ENCODE measurements around the gene AKIRIN1.
"Not testable (repeated sequence)": the region's sequence is repeated elsewhere in the genome, so short reads cannot be mapped to it uniquely, and the experiment has no call there.

Gene AKIRIN1

DNA sequence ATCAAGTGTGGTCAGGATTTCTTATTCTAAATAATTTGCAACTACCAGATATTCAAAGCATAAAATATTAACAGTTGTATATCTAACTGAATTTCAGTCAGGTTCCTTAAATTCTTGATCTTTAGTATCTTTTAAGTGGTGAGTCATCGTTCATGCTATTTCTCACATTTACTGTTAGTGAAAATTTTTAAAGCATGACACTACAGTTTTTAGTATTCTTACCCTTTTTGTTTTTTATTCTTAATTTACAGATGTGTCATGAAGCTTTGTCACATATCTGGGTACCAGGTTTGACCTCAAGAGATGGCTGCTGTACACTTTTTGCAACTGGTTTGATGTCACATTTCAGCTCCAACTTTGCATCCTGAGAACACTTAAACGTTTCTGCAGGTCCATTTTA, 12.7 kb downstream of the AKIRIN1 start:
- no peaks in the 10 kb centered on the region for H3K27me3 ChIP-seq (ENCODE audit: insufficient read depth, low read length)
- no peaks in the 10 kb centered on the region for H3K4me1 ChIP-seq (ENCODE audit: insufficient read depth, low read length)
- H3K36me3 ChIP-seq (ENCODE audit: insufficient read depth, low read length): peaks cover 93% of the 10 kb centered on the region
- H3K9me3 ChIP-seq (ENCODE audit: low read length): no peaks in the 10 kb centered on the region
- no peak overlapping the region for H2AFZ ChIP-seq (ENCODE audit: low read depth, low read length)
- no peak overlapping the region for H3K4me3 ChIP-seq (ENCODE audit: low read length)

DNA sequence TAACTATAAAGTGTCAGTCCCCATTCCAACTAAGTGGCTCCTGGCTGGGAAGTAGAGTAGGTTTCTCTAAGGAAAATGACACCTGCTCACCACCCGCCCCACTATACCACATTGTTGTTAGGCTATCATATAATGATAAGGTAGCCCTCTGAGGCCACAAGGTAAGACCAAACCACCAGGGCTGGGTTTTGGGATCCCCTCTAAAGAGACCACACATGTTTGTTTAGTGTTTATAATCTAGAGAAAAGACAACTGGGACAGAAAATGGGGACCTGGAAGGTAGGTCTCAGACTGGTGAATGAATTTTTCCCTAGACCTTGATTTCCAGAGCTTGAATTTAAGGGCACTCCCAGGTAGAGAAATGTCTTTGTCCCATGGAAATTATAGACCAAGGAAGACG, 15.2 kb downstream of the AKIRIN1 start:
- Histone ChIP-seq H3K9me3 (ENCODE audit: low read length) (no peaks in the 10 kb centered on the region), H3K4me1 (ENCODE audit: insufficient read depth, low read length) (no peaks in the 10 kb centered on the region), H2AFZ (ENCODE audit: low read depth, low read length) (no peak overlapping the region), H3K36me3 (ENCODE audit: insufficient read depth, low read length) (peaks cover 82% of the 10 kb centered on the region), H3K4me3 (ENCODE audit: low read length) (no peak overlapping the region), H3K27me3 (ENCODE audit: insufficient read depth, low read length) (no peaks in the 10 kb centered on the region)

DNA sequence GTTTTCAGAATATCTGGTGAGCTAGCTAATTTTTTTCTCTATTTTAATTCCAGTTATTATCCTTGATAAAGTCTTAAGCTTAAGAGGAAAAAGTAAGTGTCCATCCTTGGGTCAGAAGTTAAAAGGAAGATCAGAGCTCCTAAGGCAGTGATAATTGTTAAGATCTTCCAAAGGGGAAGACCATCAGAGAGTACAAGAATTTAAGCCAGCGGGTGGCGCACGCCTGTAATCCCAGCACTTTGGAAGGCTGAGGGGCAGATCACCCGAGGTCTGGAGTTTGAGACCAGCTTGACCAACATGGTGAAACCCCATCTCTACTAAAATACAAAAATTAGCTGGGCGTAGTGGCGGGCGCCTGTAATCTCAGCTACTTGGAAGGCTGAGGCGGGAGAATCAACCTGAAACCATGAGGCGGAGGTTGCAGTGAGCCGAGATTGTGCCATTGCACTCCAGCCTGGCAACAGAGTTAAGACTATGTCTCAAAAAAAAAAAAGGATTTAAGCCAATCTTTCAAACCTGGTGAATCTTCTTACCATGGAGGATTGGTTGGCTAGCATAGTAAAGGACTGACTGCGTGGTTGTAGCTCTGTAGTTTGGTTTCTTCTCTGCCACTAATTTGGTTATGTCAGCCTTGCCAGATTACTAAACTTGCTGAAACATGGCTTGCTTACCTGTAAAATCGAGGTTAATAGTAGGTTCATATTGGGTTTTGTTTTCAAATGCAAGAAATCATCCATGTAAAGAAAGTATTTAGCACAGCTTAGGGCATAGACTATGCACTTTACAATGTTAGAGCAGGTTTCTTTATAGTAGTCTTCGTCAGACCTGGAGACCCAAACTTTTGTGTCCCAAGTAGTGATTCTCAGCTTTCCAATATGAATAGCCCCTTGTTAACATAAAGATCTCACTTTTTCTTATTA, 15.9 kb downstream of the AKIRIN1 start:
- H3K4me1 ChIP-seq (ENCODE audit: insufficient read depth, low read length): no peaks in the 10 kb centered on the region
- H3K9me3 ChIP-seq (ENCODE audit: low read length): no peaks in the 10 kb centered on the region
- no peak overlapping the region for H3K4me3 ChIP-seq (ENCODE audit: low read length)
- H3K27me3 ChIP-seq (ENCODE audit: insufficient read depth, low read length): no peaks in the 10 kb centered on the region
- H2AFZ ChIP-seq (ENCODE audit: low read depth, low read length): no peak overlapping the region
- peaks cover 78% of the 10 kb centered on the region for H3K36me3 ChIP-seq (ENCODE audit: insufficient read depth, low read length)

DNA sequence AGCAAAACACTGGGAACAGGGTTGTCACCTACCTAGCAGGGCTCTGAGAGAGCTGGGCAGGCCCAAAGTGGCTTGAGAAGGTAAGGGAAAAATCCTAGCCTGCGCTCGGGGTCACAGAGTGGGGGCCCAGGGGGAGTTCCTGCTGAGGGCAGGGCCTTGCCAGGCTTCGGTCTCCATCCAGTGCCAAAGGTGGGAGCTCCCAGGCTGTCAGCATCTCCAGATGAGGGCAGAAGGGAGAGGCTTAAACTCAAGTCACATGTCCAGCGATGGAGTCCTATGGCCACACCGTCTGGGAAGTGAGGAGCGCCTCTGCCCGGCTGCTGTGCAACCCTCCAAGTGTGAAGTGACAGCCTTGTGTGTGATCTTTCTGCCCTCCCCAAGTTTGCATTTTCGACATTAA, 23.9 kb downstream of the AKIRIN1 start:
- not testable (repeated sequence) for H3K4me1 ChIP-seq (ENCODE audit: insufficient read depth, low read length); H3K9me3 ChIP-seq (ENCODE audit: low read length); H2AFZ ChIP-seq (ENCODE audit: low read depth, low read length); H3K4me3 ChIP-seq (ENCODE audit: low read length); H3K27me3 ChIP-seq (ENCODE audit: insufficient read depth, low read length); H3K36me3 ChIP-seq (ENCODE audit: insufficient read depth, low read length)

DNA sequence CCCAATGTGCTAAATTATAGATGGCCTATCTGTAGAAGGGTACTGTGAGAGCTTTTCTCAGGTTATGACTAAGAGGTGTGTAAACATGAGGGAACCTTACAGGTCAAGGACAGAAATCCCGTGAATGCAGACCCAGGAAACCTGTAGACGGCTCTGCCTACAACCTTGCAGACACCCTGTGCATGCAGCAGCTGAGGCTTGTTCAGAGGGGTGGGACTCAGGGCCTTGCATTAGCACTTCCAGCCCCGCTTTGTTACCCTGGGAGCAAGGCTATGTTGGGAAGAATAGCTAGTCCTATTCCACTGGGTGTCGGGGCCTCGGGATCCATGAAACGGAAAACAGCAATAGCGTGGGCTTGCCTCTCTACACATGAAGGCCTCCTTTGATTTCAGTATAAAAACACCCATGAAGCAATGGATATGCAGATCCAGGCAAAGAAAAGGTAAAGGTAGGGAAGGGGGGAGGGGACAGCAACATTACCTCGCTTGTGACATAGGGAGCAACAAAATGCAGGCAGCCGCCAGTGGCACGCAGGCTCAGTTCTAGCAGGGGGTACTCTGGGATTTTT, 25.6 kb downstream of the AKIRIN1 start:
- H3K36me3 ChIP-seq (ENCODE audit: insufficient read depth, low read length): peaks cover 5% of the 10 kb centered on the region
- no peaks in the 10 kb centered on the region for H3K9me3 ChIP-seq (ENCODE audit: low read length)

DNA sequence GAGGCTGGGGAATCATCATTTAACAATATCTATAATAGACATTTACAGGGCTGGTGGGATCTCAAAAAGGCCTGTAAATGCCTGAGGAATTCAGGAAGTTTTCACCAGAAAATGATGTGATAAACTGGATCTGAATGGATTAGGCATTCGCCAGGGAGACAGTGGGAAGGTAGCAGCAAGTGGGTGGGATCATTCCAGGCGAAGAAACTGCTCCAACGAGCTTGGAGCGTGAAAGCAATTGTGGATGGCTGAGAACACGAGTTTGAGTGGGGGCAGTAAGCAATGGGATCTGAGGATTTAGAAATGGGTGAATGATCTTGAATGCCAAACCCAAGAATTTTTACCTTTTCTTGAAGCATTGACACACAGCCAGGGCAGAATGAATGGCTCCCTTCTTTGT, 26.2 kb downstream of the AKIRIN1 start:
- peaks cover under 1% of the 10 kb centered on the region for H3K36me3 ChIP-seq (ENCODE audit: insufficient read depth, low read length)
- no peak overlapping the region for H2AFZ ChIP-seq (ENCODE audit: low read depth, low read length)
- no peaks in the 10 kb centered on the region for H3K4me1 ChIP-seq (ENCODE audit: insufficient read depth, low read length)
- no peaks in the 10 kb centered on the region for H3K27me3 ChIP-seq (ENCODE audit: insufficient read depth, low read length)
- H3K9me3 ChIP-seq (ENCODE audit: low read length): no peaks in the 10 kb centered on the region
- H3K4me3 ChIP-seq (ENCODE audit: low read length): no peak overlapping the region

More for the DNA sequence above, 25.6 kb downstream of the AKIRIN1 start:
- Histone ChIP-seq H3K27me3 (ENCODE audit: insufficient read depth, low read length) (no peaks in the 10 kb centered on the region), H3K4me3 (ENCODE audit: low read length) (no peak overlapping the region), H2AFZ (ENCODE audit: low read depth, low read length) (no peak overlapping the region), H3K4me1 (ENCODE audit: insufficient read depth, low read length) (no peaks in the 10 kb centered on the region)

DNA sequence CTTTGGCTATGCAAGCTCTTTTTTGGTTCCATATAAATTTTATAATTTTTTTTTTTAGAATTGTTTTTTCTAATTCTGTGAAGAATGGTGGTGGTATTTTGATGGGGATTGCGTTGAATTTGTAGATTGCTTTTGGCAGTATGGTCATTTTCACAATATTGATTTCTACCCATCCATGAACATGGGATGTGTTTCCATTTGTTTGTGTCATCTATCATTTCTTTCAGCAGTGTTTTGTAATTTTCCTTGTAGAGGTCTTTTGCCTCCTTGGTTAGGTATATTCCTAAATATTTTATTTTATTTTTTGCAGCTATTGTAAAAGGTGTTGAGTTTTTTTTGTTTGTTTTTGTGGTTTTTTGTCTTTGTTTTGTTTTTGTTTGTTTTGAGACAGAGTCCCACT, 29.4 kb downstream of the AKIRIN1 start:
- H3K4me3 ChIP-seq (ENCODE audit: low read length); H3K36me3 ChIP-seq (ENCODE audit: insufficient read depth, low read length); H2AFZ ChIP-seq (ENCODE audit: low read depth, low read length); H3K4me1 ChIP-seq (ENCODE audit: insufficient read depth, low read length); H3K27me3 ChIP-seq (ENCODE audit: insufficient read depth, low read length); H3K9me3 ChIP-seq (ENCODE audit: low read length): not testable (repeated sequence)

DNA sequence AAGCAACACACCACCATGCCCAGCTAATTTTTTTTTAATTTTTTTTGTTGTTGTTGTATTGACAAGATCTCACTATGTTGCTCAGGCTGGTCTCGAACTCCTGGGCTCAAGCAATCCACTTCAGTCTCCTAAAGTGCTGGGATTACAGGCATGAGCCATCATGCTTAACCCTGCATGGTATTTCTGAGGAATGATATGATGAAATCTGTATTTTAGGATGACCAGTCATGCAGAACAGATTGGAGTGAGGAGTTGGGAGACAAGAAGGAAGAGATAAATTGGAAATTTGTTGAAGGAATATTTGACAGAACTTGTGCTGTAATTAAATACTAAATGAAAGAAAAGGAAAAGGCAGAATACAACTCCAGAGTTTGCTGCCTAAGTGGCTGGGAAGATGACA, 30.4 kb downstream of the AKIRIN1 start:
- no peaks in the 10 kb centered on the region for H3K9me3 ChIP-seq (ENCODE audit: low read length)
- H3K36me3 ChIP-seq (ENCODE audit: insufficient read depth, low read length): no peaks in the 10 kb centered on the region
- peaks cover 4% of the 10 kb centered on the region for H3K4me1 ChIP-seq (ENCODE audit: insufficient read depth, low read length)
- no peaks in the 10 kb centered on the region for H3K27me3 ChIP-seq (ENCODE audit: insufficient read depth, low read length)
- no peak overlapping the region for H2AFZ ChIP-seq (ENCODE audit: low read depth, low read length)
- H3K4me3 ChIP-seq (ENCODE audit: low read length): no peak overlapping the region

DNA sequence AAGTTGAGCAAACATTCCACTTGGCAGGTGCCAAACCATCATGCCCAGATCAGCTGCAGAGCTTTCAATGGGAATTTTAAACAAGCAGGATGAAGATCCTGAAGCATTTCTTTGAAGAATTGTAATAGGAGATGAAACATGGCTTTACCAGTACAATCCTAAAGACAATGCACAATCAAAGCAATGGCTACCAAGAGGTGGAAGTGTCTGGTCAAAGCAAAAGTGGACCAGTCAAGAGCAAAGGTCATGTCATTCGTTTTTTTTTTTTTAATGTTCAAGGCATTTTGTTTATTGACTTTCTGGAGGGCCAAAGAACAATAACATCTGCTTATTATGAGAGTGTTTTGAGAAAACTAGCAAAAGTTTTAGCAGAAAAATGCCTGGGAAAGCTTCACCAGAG, 32.1 kb downstream of the AKIRIN1 start:
- Histone ChIP-seq H3K36me3 (ENCODE audit: insufficient read depth, low read length) (no peaks in the 10 kb centered on the region), H2AFZ (ENCODE audit: low read depth, low read length) (no peak overlapping the region), H3K4me1 (ENCODE audit: insufficient read depth, low read length) (peaks cover 9% of the 10 kb centered on the region), H3K9me3 (ENCODE audit: low read length) (no peaks in the 10 kb centered on the region), H3K4me3 (ENCODE audit: low read length) (no peak overlapping the region), H3K27me3 (ENCODE audit: insufficient read depth, low read length) (no peaks in the 10 kb centered on the region)

DNA sequence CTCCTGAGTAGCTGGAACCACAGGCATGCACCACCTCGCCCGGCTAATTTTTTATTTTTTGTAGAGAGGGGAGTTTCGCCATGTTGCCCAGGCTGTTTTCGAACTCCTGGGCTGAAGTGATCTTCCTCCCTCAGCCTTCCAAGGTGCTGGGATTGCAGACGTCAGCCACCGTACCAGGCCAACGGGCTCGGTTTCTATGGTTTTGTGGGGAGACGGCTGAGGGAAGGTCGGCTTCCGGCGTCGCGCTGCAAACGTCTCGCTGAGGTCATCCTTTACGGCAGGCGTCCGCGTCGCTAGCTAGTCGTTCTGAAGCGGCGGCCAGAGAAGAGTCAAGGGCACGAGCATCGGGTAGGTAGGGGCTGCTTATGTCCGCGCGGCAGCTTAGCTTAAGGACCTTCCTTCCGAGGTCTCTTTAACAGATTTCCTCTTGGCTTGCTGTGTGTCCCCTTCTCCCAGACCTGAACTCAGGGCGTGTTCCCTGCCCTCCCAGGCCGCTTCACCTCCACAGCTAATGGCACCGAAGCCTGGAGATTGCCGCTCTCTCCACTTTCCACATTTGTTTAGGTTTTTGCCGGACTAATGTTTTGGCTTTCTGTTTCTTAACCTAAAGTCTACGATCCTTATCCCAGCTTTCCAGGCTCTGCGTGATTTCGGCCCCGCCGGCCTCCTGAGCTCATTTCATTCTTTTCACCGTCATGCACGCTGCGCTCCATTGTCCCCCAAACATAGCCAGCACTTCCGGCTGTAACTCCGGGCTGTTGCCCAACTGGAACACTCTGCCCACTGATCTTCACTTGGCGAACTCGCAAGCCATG, 35.2 kb downstream of the AKIRIN1 start, which contains the start of gene NDUFS5:
Gene NDUFS5 (plus strand): TSS at position 300 of the 815 bp plus-strand sequence. CDS start 2,375 bp downstream, outside the sequence.
- Histone ChIP-seq H3K4me3 (ENCODE audit: low read length) (peak within 1 kb of the TSS; percentile 77), H3K4me1 (ENCODE audit: insufficient read depth, low read length) (peaks cover 9% of the 10 kb centered on the region), H3K27me3 (ENCODE audit: insufficient read depth, low read length) (no peaks in the 10 kb centered on the region), H3K9me3 (ENCODE audit: low read length) (no peaks in the 10 kb centered on the region), H2AFZ (ENCODE audit: low read depth, low read length) (peak within 1 kb of the TSS; percentile 14), H3K36me3 (ENCODE audit: insufficient read depth, low read length) (peaks cover 20% of the 10 kb centered on the region)

DNA sequence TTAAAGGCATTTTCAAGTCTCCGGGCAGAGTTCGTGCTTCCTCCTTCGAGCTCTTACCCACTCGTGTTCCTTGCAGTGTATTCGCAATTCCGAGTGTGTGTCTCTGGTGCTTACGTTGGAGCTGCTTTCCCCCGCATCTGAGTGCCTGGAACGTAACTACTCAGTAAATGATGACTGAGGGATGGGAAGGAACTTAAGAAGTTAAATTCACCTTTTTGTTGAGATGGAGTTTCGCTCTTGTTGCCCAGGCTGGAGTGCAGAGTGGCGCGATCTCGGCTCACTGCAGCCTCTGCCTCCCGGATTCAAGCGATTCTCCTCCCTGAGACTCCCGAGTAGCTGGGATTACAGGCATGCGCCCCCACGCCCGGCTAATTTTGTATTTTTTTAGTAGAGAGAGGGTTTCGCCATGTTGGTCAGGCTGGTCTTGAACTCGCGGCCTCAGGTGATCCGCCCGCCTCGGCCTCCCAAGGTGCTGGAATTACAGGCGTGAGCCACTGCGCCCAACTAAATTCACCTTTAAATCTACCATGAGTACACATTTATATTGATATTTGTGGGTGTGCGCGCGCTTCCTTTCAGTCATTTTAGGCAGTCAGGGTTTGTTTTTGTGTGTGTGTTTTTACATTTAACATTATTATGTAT, 35.9 kb downstream of the AKIRIN1 start:
- H3K36me3 ChIP-seq (ENCODE audit: insufficient read depth, low read length): peaks cover 27% of the 10 kb centered on the region
- peak overlapping the region; percentile 77 for H3K4me3 ChIP-seq (ENCODE audit: low read length)
- no peaks in the 10 kb centered on the region for H3K27me3 ChIP-seq (ENCODE audit: insufficient read depth, low read length)

DNA sequence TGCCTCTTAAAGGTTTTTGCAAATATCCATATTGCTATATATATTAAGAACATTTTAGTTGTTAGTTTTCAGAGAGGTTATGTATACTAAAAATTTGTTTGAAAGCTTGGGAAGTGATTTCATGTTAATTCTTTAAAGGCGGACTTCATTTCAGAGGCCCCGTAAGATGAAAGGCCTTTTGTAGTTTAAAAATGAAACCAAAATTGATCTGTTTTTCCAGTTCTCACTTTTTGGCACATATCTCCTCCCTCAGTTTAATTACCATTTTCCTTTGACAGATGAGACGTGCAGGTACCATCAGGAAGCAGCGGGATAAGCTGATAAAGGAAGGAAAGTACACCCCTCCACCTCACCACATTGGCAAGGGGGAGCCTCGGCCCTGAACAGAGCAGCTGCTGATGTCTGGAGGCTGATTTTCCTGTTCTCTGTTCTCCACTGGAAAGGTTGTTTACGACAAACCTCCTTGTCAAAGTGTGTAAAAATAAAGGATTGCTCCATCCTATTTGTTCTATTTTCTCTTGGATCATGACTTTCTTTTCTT, 43.1 kb downstream of the AKIRIN1 start:
- no peak overlapping the region for H2AFZ ChIP-seq (ENCODE audit: low read depth, low read length)
- H3K36me3 ChIP-seq (ENCODE audit: insufficient read depth, low read length): peaks cover 65% of the 10 kb centered on the region
- H3K4me1 ChIP-seq (ENCODE audit: insufficient read depth, low read length): no peaks in the 10 kb centered on the region
- peaks cover 6% of the 10 kb centered on the region for H3K9me3 ChIP-seq (ENCODE audit: low read length)
- H3K27me3 ChIP-seq (ENCODE audit: insufficient read depth, low read length): no peaks in the 10 kb centered on the region
- H3K4me3 ChIP-seq (ENCODE audit: low read length): no peak overlapping the region

More for the DNA sequence above, 35.9 kb downstream of the AKIRIN1 start:
- Histone ChIP-seq H3K4me1 (ENCODE audit: insufficient read depth, low read length) (peaks cover 9% of the 10 kb centered on the region), H3K9me3 (ENCODE audit: low read length) (no peaks in the 10 kb centered on the region), H2AFZ (ENCODE audit: low read depth, low read length) (peak overlapping the region; percentile 14)
